Stimulated activated CD4-positive, alpha-beta T cell treated with anti-CD3 and anti-CD28 coated beads, Interleukin-15, amount 100 ng/mL, for 1 hour (primary cell): Measurements from ENCODE around the gene POTEF.
A peak's percentile ranks its signal among the peaks of the same experiment; 100 is the strongest.
"Not testable (repeated sequence)": the region's sequence is repeated elsewhere in the genome, so short reads cannot be mapped to it uniquely, and the experiment has no call there.

Experiments used
- DNase-seq, 2 donors: peaks; one replicate each; pipeline ENCODE4 v3.0.0-alpha.2; 2020; ENCODE audit warnings: low read depth in 1 of 2, low spot score in 1 of 2

POTEF gene

GRCh38 chr2:130152816-130153595 is 24.0 kb upstream of the POTEF start:
- DNase-seq = no peak

GRCh38 chr2:130152136-130152815 is 23.3 kb upstream of the POTEF start:
- DNase-seq = not testable (repeated sequence)

- DNase-seq = not testable (repeated sequence)
Observed at GRCh38 chr2:130151145-130151512, 22.1 kb upstream of the POTEF start.

- no peak for DNase-seq
Observed at GRCh38 chr2:130150181-130151144, 21.4 kb upstream of the POTEF start.

- DNase-seq = not testable (repeated sequence)
Observed at GRCh38 chr2:130148515-130148914, 19.5 kb upstream of the POTEF start.

GRCh38 chr2:130145006-130145414 is 16.0 kb upstream of the POTEF start, which contains the start of gene CCDC74B:
TSS of gene CCDC74B (minus strand) at chr2:130145112. CDS start at chr2:130144996, 116 bp downstream.
- DNase-seq = peak; percentile 27 to 28

- not testable (repeated sequence) for DNase-seq
Observed at GRCh38 chr2:130143266-130144039, 14.4 kb upstream of the POTEF start.

- not testable (repeated sequence) for DNase-seq
Observed at GRCh38 chr2:130142396-130143265, 13.6 kb upstream of the POTEF start.

- not testable (repeated sequence) for DNase-seq
Observed at GRCh38 chr2:130141645-130142370, 12.8 kb upstream of the POTEF start.

GRCh38 chr2:130141002-130141401 is 12.0 kb upstream of the POTEF start:
- not testable (repeated sequence) for DNase-seq

- DNase-seq = not testable (repeated sequence)
Observed at GRCh38 chr2:130140516-130140915, 11.5 kb upstream of the POTEF start.

GRCh38 chr2:130139331-130140280 is 10.6 kb upstream of the POTEF start:
- DNase-seq = not testable (repeated sequence)

GRCh38 chr2:130138841-130139251 is 9.8 kb upstream of the POTEF start:
- not testable (repeated sequence) for DNase-seq

GRCh38 chr2:130138326-130138725 is 9.3 kb upstream of the POTEF start:
- DNase-seq = not testable (repeated sequence)

GRCh38 chr2:130137118-130137517 is 8.1 kb upstream of the POTEF start:
- not testable (repeated sequence) for DNase-seq

- DNase-seq = not testable (repeated sequence)
Observed at GRCh38 chr2:130136546-130136945, 7.5 kb upstream of the POTEF start.

- no peak for DNase-seq
Observed at GRCh38 chr2:130135692-130136541, 6.9 kb upstream of the POTEF start.
